ENCODE measurements around the gene STPG1.

The STPG1 gene

DNA sequence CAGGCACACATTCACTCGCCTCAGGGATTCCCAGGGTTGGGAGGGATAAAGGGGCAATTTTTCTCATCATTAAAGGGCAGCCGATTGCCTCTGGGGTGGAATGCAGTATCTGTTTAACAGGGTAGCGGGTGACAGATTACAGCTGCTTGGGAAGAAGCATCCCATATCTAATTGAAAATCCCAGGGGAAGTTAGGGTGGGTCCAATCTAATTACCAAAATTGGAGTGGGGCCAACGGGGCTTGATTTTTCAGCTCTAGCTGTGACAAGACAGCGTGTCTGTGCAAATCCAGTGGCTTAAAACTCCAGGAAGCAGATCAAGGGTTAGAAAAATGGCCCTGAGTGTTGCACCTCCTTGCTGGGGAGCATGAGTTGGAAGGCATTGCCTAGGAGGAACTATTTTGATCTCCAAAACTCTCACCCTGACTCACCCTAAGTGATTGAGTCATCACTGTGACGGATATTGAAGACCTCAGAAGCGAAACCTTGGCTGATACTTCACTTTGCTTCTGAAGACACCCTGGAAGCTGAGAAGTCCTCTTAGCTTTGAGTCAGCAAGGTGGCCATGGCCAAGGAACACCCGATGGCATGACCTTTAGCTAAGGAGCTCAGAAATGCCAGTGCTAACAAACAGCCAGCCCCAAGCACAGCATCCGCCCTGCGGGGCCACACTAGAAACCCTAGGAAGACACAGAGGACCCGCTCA lies 48.5 kb downstream of the STPG1 start:
- no peak for DNase-seq (ENCODE audit: low read depth, low spot score)
- ChIA-PET POLR2A (interaction anchor here (0.9 kb wide), 1 partner anchor 15 kb away, joined by 3 read pairs; no protein-coding TSS in a partner anchor), CTCF (interaction anchor here (0.9 to 5.7 kb wide), 6 partner anchors 22 to 165 kb away, joined by 3 to 53 read pairs (median 4); no protein-coding TSS in a partner anchor)
- TF ChIP-seq, protein P1, sequence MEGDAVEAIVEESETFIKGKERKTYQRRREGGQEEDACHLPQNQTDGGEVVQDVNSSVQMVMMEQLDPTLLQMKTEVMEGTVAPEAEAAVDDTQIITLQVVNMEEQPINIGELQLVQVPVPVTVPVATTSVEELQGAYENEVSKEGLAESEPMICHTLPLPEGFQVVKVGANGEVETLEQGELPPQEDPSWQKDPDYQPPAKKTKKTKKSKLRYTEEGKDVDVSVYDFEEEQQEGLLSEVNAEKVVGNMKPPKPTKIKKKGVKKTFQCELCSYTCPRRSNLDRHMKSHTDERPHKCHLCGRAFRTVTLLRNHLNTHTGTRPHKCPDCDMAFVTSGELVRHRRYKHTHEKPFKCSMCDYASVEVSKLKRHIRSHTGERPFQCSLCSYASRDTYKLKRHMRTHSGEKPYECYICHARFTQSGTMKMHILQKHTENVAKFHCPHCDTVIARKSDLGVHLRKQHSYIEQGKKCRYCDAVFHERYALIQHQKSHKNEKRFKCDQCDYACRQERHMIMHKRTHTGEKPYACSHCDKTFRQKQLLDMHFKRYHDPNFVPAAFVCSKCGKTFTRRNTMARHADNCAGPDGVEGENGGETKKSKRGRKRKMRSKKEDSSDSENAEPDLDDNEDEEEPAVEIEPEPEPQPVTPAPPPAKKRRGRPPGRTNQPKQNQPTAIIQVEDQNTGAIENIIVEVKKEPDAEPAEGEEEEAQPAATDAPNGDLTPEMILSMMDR (IDR thresholded peaks at IDR 0.05; ENCODE audit: insufficient read depth, low read length, missing control alignments), result no peak
- no peak overlapping the region for H3K4me3 ChIP-seq (ENCODE audit: low read depth, low read length)

DNA sequence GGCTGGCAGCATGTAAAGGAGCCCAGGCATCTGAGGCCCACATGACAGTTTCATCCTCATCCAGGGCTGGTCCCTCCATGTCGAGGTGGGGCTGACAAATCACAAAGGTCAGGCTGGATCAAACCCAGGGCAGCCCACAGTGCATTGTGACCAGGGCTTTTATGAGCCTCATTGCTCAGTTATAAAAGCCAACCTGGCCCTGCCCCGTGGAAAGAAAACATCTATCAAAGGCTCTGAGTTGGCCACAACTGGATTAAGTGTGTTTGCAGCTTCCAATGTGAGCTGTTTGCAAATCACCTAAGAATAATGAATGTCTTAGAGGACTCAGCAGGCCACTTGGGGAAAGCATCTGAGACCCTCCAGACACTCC lies 49.0 kb downstream of the STPG1 start:
- ChIA-PET POLR2A (no interaction called here), CTCF (interaction anchor here (0.9 to 5.7 kb wide), 4 partner anchors 28 to 164 kb away, joined by 3 to 53 read pairs (median 22); no protein-coding TSS in a partner anchor)
- H3K4me3 ChIP-seq (ENCODE audit: low read depth, low read length), result no peak overlapping the region
- DNase-seq (ENCODE audit: low read depth, low spot score), result no peak
- TF ChIP-seq, protein P1 (IDR thresholded peaks at IDR 0.05; ENCODE audit: insufficient read depth, low read length, missing control alignments), result no peak

DNA sequence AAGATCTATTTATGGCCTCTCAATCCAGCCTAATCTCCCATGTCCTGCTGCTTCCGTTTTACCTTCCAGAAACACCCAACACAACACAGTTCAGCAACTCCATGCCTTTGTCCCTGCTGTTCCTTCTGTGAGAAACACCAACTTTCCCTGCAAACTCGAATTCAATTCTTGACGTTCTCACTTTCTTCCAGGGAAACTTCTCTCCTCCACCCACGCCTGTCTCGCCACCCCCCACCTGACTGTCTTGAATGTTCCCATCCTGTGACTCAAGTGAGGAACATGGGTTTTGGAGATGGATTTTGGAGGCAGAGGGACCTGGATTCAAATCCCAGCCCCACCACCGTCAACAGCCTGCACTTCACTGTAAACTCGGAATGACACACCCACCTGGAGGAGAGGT lies 49.6 kb downstream of the STPG1 start:
- TF ChIP-seq, protein P1 (IDR thresholded peaks at IDR 0.05; ENCODE audit: insufficient read depth, low read length, missing control alignments), result no peak
- DNase-seq (ENCODE audit: low read depth, low spot score), result no peak
- ChIA-PET CTCF (interaction anchor here (1.2 to 5.7 kb wide), 4 partner anchors 9 to 164 kb away, joined by 3 to 53 read pairs (median 5); no protein-coding TSS in a partner anchor), POLR2A (no interaction called here)
- H3K4me3 ChIP-seq (ENCODE audit: low read depth, low read length), result no peak overlapping the region

DNA sequence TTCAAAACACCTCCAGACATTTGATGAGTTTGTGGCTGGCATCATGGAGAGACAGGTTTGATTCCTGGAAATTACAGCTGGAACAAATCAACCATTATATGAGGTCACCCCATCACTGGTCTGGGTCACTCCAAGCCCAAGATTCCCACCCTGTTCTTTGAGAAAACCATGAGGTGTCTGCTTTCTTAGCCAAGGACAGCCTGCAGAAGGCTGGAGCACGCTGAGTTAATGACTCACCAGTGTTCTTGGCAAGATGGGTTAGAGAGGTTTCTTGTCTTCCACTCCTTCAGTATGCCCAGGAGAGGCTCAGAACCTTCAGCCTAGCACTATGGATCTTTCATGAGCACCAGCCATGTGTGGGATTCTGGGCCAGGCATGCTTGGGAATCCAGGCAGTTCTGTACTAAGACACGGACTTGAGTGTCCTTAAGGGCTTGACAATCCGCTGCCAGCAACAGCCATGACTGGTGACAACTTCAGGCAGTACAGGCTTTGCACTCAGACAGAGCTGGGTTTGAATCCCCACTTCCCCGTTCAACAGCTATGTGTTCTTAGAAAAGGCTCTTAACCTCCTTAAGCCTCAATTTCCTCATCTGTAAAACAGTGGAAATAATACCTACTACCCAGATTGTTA lies 50.5 kb downstream of the STPG1 start:
- no peak overlapping the region for H3K4me3 ChIP-seq (ENCODE audit: low read depth, low read length)
- ChIA-PET POLR2A (no interaction called here), CTCF (interaction anchor here (1.3 to 2.3 kb wide), 4 partner anchors 10 to 161 kb away, joined by 3 to 9 read pairs (median 5); no protein-coding TSS in a partner anchor)
- no peak for DNase-seq (ENCODE audit: low read depth, low spot score)
- TF ChIP-seq, protein P1 (IDR thresholded peaks at IDR 0.05; ENCODE audit: insufficient read depth, low read length, missing control alignments), result no peak

DNA sequence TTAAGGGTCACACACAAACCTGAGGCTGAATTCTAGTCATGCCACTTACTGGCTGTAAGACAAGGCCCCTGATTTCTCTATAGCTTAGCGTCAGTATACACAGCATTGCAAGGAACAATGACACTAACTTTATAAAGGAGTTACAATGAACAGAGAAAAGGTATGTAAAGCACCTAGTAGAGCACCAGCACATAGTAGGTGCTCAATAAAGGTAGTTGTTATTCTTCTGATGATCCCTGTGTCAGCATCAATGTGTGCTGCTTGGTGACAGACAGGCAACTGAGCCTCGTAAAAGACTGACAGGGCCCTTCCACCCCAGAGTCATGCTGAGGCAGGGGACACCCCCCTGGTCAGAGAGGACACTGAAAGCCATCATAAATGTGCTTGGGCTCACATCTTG lies 51.2 kb downstream of the STPG1 start:
- POLR2A ChIA-PET, result no interaction called here
- H3K4me3 ChIP-seq (ENCODE audit: low read depth, low read length), result no peak overlapping the region
- CTCF ChIA-PET, result interaction anchor here (1.3 to 2.3 kb wide), 4 partner anchors 11 to 161 kb away, joined by 3 to 9 read pairs (median 5); no protein-coding TSS in a partner anchor
- TF ChIP-seq, protein P1 (IDR thresholded peaks at IDR 0.05; ENCODE audit: insufficient read depth, low read length, missing control alignments), result no peak
- no peak for DNase-seq (ENCODE audit: low read depth, low spot score)

DNA sequence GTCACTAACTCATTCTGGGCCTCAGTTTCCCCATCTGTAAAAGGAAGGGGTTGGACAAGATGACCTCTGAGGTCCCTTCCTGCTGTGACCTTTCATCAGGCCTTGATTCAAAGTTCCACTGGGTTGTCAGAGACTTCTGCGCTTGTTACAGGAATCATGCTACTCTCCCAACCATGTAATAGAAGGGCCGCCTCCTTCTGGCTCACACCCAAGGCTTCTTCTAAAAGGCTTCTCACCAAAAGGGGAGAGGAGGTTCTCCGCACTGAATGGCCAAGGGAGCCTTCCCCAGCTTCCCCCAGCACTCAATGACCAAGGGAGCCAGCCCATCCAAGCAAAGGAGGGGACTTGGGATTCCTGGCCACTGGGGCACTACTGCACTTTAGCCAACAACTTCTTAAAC lies 51.8 kb downstream of the STPG1 start:
- POLR2A ChIA-PET, result no interaction called here
- H3K4me3 ChIP-seq (ENCODE audit: low read depth, low read length), result no peak overlapping the region
- no peak for DNase-seq (ENCODE audit: low read depth, low spot score)
- CTCF ChIA-PET, result interaction anchor here (1.3 to 2.3 kb wide), 4 partner anchors 12 to 160 kb away, joined by 3 to 9 read pairs (median 5); no protein-coding TSS in a partner anchor
- TF ChIP-seq, protein P1 (IDR thresholded peaks at IDR 0.05; ENCODE audit: insufficient read depth, low read length, missing control alignments), result no peak

Measured in AG04449 (cell line).